Transverse colon (tissue), 4 donors: ENCODE measurements around the gene CCDC201.

Experiments used
- EP300 ChIP-seq: sonication (generic); formaldehyde crosslinking; IDR thresholded peaks from one replicate; pipeline ENCODE4 v1.6.1; 2017; ENCODE audit warnings: antibody characterized with exemption, low read depth
- POLR2A ChIP-seq: fragments of 450-650 bp; IDR thresholded peaks from one replicate; pipeline ENCODE4 v1.6.1; 2016; ENCODE audit warnings: antibody characterized with exemption, mild to moderate bottlenecking, moderate library complexity
- POLR2AphosphoS5 ChIP-seq, 3 donors: sonication (generic); formaldehyde crosslinking; IDR thresholded peaks; one replicate each; pipeline ENCODE4 v1.6.1; 2016; ENCODE audit warnings: antibody characterized with exemption in 3 of 3
- TF ChIP-seq, protein P1 (sequence below), 5 experiments: fragments of 200-600 bp in 3 of 5; fragments of 450-650 bp in 2 of 5; sonication (generic) in 3 of 5; IDR thresholded peaks; 1 replicate in 2 of 5; 2 replicates in 3 of 5; pipeline ENCODE4 v1.5.1; 2016 to 2017; ENCODE audit warnings: antibody characterized with exemption in 5 of 5, inconsistent platforms in 3 of 5, mild to moderate bottlenecking in 2 of 5, moderate library complexity in 1 of 5

DNA sequence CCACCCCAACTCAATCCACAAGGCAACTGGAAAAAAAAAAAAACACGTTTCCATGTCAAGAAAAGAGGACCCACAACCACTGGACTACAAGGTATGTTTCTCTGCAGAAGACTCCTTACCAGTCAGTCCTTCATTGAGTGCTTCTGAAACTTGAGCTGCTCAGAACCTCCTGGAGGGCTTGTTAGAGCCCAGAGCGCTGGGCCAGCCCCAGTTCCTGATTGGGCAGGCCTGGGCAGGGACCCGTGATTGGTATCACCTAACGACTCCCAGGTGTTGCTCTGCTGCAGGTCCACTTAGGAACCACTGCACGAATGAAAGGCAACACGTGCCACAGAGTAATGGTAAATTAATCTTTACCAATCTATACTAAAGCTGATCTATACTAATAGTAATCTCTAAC lies 473 bp upstream of the CCDC201 start:
- TF ChIP-seq, protein P1, sequence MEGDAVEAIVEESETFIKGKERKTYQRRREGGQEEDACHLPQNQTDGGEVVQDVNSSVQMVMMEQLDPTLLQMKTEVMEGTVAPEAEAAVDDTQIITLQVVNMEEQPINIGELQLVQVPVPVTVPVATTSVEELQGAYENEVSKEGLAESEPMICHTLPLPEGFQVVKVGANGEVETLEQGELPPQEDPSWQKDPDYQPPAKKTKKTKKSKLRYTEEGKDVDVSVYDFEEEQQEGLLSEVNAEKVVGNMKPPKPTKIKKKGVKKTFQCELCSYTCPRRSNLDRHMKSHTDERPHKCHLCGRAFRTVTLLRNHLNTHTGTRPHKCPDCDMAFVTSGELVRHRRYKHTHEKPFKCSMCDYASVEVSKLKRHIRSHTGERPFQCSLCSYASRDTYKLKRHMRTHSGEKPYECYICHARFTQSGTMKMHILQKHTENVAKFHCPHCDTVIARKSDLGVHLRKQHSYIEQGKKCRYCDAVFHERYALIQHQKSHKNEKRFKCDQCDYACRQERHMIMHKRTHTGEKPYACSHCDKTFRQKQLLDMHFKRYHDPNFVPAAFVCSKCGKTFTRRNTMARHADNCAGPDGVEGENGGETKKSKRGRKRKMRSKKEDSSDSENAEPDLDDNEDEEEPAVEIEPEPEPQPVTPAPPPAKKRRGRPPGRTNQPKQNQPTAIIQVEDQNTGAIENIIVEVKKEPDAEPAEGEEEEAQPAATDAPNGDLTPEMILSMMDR (IDR thresholded peaks at IDR 0.05), result no peak
- TF ChIP-seq EP300 (no peak), POLR2A (no peak), POLR2AphosphoS5 (IDR thresholded peaks at IDR 0.05) (no peak)
